ENCODE measurements around the gene LOXHD1.

GRCh38 chr18:46578987-46579386, 78.0 kb downstream of the LOXHD1 start:
- TF ChIP-seq CTCF (conservative IDR thresholded peaks at IDR 0.05 in 1 of 2, IDR thresholded peaks at IDR 0.05 in 1 of 2; ENCODE audit: extremely low read depth in 1 of 2, insufficient read depth in 1 of 2, low read depth in 1 of 2, low read length in 2 of 2) (no peak), EZH2 (IDR thresholded peaks at IDR 0.05; ENCODE audit: borderline replicate concordance, low read length) (no peak)
